Endometrium (tissue), 2 donors: ENCODE data around the gene RAB20.
"Not testable (repeated sequence)": the region's sequence is repeated elsewhere in the genome, so short reads cannot be mapped to it uniquely, and the experiment has no call there.

Source experiments
- FAIRE-seq: peaks from 2 replicates; lab custom pipeline; 2012; peaks lifted over from hg19 to GRCh38; lab: Jason Lieb, UNC
- donor health status: control.
- donor health status: control.

RAB20 gene, protein sequence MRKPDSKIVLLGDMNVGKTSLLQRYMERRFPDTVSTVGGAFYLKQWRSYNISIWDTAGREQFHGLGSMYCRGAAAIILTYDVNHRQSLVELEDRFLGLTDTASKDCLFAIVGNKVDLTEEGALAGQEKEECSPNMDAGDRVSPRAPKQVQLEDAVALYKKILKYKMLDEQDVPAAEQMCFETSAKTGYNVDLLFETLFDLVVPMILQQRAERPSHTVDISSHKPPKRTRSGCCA

DNA sequence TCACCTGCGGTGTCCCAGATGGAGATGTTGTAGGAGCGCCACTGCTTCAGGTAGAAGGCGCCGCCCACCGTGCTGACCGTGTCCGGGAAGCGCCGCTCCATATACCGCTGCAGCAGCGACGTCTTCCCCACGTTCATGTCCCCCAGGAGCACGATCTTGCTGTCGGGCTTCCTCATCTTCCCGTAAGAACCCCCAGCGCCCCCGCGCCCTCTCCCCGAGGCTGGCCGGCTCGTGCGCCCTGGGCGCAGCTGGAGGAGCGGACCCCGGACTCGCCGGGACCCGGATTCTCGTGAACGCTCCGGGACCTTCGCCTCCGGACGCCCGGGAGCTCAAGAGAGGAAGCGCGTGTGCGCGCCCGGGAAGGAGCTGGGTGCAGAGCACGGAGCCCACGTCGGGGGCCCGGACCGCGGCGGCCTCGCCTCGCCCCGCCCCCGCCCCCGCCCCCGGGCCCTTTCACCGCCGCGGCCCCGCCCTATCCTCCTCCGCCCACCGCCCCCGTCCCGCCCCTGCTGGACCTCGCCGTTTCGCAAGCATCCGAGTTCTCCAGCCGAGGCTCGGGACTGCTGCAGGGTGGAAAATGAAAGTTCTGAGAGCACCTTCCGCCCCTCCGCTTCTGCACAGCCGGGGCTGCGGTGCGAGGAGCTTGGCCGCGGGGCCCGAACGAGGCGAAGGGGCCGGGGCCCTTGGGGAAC lies at the start of gene RAB20:
Gene RAB20 (minus strand): TSS at position 379 of the 692 bp plus-strand sequence. CDS start 203 bp downstream, at position 176.
- no peak for FAIRE-seq

DNA sequence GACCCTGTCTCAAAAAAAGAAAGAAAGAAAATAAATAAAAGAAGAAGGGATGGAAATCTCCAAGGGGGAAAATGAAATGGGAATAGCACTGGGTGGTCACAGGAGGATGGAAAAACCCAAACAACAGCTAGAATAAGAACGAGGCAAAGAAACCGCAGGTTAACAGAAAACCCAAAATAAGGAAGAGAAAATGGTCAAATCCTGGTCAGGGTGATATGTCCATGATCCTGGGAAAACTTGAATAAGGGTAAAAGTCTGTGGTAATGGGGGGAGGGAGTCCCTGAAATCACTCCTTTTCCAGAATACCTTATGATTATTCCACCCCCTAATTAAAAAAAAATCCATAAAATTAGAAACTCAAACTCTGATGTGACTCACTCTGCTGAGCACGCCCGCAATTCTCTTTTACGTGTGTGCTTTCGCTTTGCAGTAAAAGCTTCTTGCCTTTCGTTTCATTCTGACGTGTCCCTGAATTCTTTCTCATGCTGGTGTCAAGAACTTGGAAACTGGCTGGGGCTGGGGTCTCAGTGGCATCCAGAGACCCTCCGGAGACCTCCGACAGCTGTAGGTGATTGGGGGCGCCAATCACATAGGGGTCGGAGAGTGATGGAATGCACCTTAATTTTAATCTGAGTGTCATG lies 49.6 kb upstream of the RAB20 start:
- FAIRE-seq: no peak

DNA sequence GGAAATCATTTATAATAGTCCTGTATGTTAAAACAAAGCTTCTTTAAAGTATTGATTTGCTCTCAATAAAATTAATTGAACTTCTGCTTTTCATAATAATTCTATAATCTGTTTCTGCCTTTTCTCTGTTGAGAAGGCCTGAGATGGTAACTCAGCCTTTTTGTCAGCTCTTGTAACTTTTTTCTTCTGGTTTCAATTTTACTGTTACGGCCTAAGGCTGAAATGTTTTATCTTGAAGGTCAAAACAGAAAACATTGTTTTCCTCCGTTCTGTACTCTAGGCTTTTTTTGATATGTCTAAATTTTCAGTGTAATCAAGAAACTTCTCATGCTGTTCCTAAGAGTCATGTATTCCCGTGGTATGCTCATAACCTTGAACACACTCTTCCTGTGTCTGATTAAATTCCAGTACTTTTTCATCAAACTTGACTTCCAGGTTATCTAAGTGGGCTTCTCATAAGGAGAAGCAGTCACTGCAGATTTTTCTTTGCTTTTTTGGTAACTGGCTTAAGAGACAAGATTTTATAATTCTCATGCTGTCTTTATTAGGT lies 46.2 kb upstream of the RAB20 start:
- FAIRE-seq: no peak

GRCh38 chr13:110606281-110606680 lies 44.8 kb upstream of the RAB20 start:
- not testable (repeated sequence) for FAIRE-seq

DNA sequence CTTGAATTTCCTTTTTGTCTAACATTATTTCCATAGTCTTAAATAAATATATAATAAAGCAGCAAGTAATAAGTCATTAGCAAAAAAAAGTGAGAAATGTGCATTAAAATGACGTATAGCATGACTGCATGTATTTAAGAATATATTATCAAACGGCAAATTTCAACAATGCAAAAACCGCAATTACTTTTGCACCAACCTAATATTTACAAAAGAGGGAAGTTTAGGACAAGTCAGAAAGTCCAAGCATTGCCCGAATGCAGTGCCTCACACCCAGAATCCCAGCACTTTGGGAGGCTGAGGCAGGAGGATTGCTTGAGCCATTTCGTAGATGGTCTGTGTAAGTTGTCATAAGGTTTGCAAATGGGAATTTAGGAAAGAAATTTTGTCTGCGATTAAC lies 43.6 kb upstream of the RAB20 start:
- no peak for FAIRE-seq

DNA sequence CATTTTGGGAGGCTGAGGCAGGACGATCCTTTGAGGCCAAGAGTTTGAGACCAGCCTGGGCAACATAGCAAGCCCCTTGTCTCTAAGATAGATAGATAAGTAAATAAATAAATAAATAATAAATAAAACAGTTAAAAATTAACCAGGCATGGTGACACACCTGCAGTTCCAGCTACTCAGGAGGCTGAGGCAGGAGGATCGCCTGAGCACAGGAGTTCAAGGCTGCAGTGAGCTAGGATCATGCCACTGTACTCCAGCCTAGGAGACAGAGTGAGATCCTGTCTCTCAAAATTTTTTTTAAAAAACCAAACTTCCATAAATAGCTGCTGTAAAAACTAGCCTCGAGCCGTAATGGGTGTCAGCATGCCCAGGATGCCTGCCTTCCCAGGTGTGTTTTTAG lies 39.5 kb upstream of the RAB20 start:
- no peak for FAIRE-seq

- FAIRE-seq: no peak
Observed at GRCh38 chr13:110600261-110600819, 38.8 kb upstream of the RAB20 start.

GRCh38 chr13:110597041-110597689 lies 35.6 kb upstream of the RAB20 start:
- FAIRE-seq: no peak

GRCh38 chr13:110593430-110594130 lies 32.1 kb upstream of the RAB20 start:
- FAIRE-seq: peak; percentile 85

DNA sequence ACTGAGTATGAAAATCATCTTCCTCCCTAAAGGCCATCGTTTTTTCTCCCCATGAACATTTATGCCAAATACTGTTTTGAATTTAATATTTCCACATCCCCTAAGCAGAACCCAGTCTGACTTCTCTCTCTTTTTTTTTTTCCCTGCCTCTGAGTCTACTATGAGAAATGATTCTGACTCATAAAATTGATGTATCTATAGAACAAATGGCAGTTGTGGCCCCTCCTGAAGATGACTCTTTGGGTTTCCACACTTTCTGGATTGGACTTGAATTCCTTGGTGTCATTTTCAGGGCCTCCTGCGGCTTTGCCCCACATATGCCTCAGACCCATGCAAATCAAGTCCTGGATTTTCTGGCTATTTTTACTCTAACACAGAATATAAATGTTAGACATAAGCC lies 31.1 kb upstream of the RAB20 start:
- FAIRE-seq: no peak

- FAIRE-seq: no peak
Observed at GRCh38 chr13:110590577-110590976, 29.1 kb upstream of the RAB20 start.

DNA sequence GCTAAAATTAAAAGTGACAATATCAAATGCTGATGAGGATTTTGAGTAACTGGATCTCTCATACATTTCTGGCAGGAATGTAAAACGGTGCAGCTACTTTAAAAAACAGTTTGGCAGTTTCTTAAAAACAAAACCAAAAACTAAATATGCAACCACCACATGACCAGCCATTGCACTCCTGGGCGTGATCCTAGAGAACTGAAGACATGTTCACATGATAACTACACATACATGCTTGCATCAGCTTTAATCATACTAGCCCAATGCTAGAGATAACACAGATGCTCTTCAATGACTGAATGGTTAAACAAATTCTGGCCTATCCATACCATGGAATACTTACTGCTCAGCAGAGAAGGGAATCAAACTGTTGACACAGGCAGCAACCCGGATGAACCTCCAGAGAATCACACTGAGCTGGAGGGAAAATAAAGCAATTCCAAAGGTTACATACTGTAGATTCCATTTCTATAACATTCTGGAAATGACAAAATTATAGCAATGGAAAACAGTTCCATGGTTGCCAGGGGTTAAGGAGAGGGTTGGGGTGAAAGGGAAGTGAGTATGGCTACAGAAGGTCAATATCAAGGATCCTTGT lies 28.4 kb upstream of the RAB20 start:
- FAIRE-seq: no peak

GRCh38 chr13:110583178-110583865 lies 21.8 kb upstream of the RAB20 start:
- FAIRE-seq: no peak

- no peak for FAIRE-seq
Observed at GRCh38 chr13:110582421-110582954, 21.0 kb upstream of the RAB20 start.

GRCh38 chr13:110581506-110582185 lies 20.1 kb upstream of the RAB20 start:
- FAIRE-seq: no peak

DNA sequence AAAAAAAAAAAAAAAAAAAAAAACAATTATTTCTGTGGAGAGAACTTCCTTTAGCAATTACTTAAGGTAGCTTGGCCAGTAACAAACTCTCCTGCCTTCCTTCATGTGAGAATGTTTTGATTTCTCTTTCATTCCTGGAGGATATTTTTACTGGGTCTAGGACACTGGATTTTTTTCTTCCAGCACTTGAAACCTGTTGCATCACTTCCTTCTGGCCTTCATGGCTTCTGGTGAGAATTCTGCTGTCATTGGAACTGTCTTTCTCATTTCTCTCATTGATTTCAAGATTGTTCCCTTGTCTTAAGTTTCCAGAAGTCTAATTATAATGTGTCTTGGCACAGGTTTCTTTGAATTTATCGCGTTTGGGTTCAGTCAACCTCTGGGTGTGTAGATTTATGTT lies 19.3 kb upstream of the RAB20 start:
- no peak for FAIRE-seq

DNA sequence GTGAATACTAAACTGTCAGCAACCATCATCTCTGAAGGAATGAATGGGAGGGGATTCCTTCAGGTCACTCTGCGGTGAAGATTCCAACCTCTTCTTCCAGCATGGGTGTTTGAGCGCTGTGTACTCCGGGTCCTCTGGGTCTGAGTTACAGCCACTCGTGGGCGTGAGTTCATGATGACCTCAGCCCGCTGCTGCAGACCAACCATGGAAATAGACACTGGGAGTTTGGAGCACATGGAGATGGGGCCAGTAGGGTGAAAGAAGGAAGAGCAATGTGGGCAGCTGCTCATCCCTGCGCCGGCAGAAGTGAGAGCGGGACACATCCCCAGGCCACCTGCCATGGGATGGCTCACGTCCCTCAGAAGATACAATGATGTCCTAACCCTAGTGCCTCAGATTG lies 16.8 kb upstream of the RAB20 start:
- no peak for FAIRE-seq

DNA sequence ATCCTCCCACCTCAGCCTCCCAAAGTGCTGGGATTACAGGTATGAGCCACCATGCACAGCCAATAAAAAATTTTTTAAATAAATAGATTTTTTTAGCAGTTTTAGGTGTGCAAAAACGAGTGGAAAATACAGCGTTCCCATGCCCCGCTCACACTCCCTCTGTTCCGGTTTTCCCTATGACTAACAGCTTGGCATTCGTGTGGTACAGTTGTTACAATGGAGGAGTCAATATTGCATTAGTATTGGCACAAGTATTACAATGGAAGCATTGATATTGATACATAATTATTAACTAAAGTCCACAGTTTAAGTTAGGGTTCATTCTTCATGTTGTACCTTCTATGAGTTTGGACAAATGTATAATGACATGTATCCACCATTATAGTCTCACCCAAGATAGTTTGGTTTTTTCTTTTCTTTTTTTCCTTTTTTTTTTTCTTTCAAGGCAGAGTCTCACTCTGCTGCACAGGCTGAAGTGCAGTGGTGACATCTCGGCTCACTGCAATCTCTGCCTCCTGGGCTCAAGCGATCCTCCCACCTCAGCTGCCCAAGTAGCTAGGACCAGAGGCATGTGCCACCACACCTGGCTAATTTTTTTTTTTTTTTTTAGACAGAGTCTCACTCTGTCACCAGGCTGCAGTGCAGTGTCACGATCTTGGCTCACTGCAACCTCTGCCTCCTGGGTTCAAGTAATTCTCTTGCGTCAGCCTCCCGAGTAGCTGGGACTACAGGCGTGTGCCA lies 15.4 kb upstream of the RAB20 start:
- no peak for FAIRE-seq

GRCh38 chr13:110576070-110576394 lies 14.5 kb upstream of the RAB20 start:
- no peak for FAIRE-seq
